NCI-H345 (cell line): ENCODE results near the gene ARHGAP18.

Experiments used
- DNase-seq: peaks from one replicate; lab custom pipeline; 2025; lab: John Stamatoyannopoulos, UW

Gene ARHGAP18

GRCh38 chr6:129667034-129667433, 42.9 kb downstream of the ARHGAP18 start:
- DNase-seq = no peak

DNA sequence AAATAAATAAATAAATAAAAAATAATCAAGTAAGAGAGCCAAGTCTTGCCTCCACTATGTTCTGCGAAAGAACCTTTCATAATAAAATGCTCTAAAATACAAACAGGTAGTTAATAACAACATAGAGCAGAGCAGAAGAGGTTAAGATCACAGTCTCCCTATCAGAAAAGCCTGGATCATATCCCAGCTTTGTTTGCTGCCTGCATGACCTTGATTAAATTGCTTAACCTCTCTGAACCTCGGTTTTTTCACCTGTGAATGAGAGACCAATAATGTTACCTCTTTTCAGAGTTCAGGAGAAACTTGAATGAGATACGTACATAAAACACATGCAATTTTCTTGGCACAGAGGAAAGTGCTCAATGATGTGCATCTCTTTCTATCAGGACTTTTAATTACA, 44.4 kb downstream of the ARHGAP18 start:
- DNase-seq = no peak

- DNase-seq = no peak
These were observed 46.4 kb downstream of the ARHGAP18 start for GRCh38 chr6:129663531-129663930.

DNA sequence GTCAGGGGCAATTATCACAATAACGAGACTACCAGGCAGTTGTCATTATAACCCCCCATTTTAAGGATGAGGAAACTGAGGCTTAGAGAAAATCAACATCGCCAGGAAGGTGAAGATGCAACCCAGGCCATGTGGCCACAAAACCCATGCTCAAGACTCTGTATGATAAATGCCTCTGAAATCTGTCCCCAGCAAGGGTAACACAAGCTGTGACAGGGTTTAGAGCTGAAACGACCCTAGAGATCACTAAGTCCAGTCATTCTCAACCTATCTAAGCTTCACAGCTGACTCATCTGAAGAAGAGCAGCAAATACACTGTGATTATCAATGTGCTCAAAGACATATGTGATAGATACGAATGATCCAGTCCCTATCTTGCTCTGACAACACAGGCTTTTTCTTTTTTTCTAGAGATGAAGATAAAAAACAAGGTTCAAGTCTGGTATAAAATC, 47.0 kb downstream of the ARHGAP18 start:
- no peak for DNase-seq

DNA sequence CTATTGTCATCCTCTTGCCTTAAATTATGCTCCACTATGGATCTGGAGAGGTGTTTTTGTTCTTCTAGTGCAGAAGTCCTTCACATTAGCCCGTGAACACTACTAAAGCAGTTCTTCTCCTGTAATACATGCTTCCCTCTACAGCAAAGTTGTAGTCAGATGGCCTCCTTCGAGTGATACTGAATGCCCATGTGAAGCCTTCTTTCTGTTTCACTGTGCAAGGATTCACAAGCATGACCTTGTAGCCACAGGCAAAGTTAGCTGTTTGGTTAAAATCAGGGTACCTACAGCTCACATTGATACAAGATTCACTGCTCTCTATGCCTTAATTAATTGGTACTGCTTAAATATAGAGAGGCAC, 47.6 kb downstream of the ARHGAP18 start:
- DNase-seq = no peak

GRCh38 chr6:129661536-129662405, 48.2 kb downstream of the ARHGAP18 start:
- no peak for DNase-seq

DNA sequence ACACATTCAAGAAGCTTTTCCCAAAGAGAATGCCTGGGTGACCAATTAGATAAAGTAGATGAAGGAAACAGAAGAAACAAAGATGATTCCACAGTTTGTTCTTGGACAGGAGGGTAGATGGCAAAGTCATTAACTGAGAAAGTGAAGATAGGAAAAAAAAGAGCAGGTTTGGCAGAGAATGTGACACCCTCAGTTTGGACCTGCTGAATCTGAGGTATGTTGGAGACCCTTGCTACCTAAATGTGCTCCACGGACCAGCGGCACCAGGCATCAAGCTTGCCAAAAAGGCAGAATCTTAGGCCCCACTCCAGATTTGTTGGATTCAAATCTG, 49.7 kb downstream of the ARHGAP18 start:
- no peak for DNase-seq

DNA sequence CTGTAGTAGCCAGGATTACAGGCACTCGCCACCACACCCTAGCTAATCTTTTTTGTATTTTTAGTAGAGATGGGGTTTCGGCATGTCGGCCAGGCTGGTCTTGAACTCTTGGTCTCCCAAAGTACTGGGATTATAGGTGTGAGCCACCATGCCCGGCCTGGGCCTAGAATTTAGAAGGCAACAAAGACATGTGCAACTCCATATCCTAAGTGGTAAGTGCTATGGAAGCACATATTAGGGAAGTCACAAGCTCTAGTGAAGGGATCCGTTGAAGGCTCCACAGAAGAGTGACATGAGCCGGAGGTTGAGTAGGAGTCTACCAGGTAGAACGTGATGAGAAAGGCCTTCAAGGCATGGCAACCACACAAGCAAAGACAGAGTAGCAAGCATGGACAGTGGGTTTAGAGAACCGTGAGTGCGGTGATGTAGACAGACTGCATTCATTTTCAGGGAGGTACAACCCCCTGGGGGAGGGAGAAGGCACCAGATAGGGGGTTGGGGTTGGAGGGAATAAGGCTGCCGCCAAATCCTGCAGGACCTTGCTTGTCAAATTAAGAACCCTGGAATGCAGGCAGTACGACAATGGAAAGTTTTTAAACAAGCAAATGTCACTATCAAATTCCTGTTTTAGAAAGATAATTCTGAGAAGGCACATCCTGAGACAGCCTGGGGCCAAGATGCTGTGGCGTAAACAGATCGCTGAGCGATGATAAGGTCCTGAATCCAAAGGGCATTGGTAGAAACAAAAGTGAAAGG, 50.2 kb downstream of the ARHGAP18 start:
- DNase-seq = no peak

GRCh38 chr6:129659167-129659566, 50.8 kb downstream of the ARHGAP18 start:
- no peak for DNase-seq

DNA sequence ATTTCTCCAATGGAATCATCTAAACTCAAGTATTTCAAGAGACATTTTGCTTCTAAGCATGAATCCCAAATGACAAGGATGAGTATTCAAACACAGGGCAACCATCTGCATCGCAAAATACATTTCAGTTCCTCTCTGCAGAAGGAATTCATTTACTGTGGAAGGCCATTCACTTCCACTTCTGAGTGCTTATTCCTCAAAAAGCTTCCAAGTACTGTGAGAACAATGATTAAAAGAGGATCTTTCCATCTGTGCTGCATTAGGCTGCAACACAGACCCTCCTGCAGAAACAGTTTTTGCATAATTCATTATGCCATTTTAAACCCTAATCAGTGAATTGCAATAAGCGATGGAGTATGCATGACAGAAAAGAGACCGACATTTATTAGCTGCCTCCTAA, 52.5 kb downstream of the ARHGAP18 start:
- no peak for DNase-seq

GRCh38 chr6:129655334-129655733, 54.6 kb downstream of the ARHGAP18 start:
- DNase-seq = no peak

DNA sequence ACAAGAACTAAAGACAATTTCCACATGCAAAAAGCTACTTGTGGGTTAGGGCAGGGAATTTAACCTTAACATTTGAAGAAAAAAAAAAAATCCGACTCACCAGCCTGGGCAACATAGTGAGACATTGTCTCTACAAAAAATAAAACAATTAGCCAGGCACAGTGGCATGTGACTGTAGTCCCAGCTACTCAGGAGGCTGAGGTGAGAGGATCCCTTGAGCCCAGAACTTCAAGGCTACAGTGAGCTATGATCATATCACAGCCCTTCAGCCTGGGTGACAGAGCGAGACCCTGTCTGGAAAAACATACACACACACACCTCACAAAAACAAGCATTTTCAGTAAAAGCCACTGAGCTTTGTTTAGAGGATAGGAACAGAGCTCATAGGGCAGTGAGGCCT, 56.2 kb downstream of the ARHGAP18 start:
- DNase-seq = no peak

- no peak for DNase-seq
These were observed 56.7 kb downstream of the ARHGAP18 start for GRCh38 chr6:129653229-129653628.

DNA sequence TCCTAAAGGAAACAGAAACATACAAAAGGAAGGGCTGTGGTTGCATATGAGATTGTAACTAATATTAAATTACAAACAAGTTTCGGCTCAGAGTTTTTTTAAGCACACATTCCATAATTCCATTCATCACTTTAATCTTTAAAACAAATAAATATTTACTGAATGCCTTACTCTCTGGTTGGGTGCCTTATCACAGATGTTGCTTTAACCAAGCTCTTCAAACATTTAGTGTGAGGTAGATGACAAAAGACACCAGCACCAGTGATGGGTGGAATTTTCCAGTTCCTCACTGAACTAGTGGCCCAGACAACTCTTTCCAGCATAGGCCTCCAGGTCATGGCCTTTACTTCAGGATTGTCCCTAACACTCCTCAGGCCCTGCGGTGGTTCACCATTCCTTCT, 58.7 kb downstream of the ARHGAP18 start:
- no peak for DNase-seq

- no peak for DNase-seq
These were observed 61.0 kb downstream of the ARHGAP18 start for GRCh38 chr6:129648819-129649491.

DNA sequence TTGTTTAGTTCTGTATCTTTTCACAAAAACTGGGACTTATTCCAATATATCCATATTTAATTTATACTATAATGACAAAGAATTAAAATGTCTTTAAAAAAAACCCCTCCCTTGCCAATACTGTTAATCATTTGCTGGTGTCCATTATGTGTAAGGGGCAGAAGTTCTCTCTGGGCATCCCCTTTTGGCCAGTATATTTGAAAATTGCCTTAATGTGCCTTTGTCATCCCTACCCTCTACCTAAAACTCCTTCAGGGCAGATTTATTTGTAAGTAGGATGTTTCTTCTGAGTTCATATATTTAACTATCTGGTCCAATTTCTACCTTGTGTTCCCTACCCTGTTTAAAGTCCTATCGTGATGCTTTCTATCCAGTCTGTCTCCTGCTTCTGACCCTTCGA, 62.9 kb downstream of the ARHGAP18 start:
- no peak for DNase-seq

DNA sequence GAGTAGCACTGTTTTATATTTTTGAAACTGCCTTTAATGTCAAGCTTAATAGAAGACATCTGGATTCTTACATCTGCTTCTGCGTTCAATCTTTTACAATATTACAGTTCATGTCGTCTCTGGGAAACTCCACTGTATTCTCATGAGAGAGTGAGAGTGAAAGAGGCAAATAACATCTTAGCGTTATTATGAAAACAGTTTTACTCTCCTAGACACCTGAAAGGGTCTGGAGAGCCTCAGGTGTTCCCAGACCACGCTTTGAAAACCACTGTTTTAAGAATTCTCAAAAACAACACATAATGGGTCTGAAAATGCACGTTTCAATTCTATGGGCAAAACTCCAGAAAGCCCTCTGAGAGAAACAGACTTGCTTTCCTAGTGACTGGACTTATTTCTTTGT, 63.3 kb downstream of the ARHGAP18 start:
- no peak for DNase-seq

- DNase-seq = no peak
These were observed 64.0 kb downstream of the ARHGAP18 start for GRCh38 chr6:129645830-129646579.

GRCh38 chr6:129645106-129645829, 64.7 kb downstream of the ARHGAP18 start:
- no peak for DNase-seq

DNA sequence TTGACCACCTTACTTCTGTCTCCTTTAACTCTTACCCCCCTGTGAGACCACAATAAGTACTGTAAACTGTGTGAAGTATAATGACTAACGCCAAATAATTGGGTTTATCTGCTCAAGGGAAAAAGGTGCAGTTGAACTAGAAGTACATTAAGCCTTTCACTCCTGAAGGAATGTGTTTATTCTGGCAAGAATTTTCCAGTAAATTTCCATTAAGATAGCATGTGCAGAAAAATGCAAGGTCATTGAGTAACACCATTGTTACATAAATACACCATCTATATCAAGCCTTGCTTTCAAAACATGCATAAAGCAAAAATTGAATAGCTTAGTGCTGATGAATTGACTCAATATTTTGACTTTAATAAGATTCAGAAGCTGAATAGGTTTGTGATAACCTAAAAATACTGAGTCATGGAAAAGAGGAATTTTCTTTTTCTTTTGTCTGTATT, 65.4 kb downstream of the ARHGAP18 start:
- no peak for DNase-seq

DNA sequence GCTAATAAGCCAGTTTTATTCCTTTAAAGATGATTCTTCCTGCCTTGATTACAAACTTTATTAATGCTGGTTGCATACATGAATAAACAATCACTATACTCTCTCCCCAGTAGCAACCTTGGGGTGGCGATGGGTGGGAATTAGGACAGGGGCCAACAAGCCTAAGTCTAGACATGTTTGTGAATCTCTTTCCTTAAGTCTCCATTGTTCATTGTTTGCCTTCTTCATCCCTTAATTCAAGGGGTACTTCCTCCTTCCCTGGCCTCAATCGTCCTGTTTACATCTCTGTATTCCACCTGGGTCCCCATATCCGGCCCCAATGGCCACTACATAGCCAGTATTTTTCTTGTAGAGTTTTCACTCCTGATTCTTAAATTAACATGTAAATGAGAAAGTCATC, 66.0 kb downstream of the ARHGAP18 start:
- no peak for DNase-seq
